ENCODE data around the gene RASL10A. TPM values are rescaled to one million over a fixed set of nuclear protein-coding genes. Genes with fewer than 3 reads are reported as not detected.

Gene RASL10A
- total RNA-seq, 1 donor from 2014 or later = not detected

GRCh38 chr22:29308148-29308790 lies 7.2 kb downstream of the RASL10A start:
- no peaks in the 10 kb centered on the region for H3K36me3 Mint-ChIP-seq (ENCODE audit: unreplicated experiment)
- DNase-seq (ENCODE audit: extremely low spot score, unreplicated experiment) = no peak

GRCh38 chr22:29307596-29308147 lies 7.8 kb downstream of the RASL10A start:
- Mint-ChIP-seq H3K27ac (ENCODE audit: unreplicated experiment) (peak overlapping the region; percentile 85), H3K4me1 (ENCODE audit: unreplicated experiment) (peaks cover 51% of the 10 kb centered on the region), H3K9me3 (ENCODE audit: unreplicated experiment) (no peaks in the 10 kb centered on the region), H3K27me3 (ENCODE audit: unreplicated experiment) (no peaks in the 10 kb centered on the region), H3K4me3 (ENCODE audit: unreplicated experiment) (peak overlapping the region; percentile 84), H3K36me3 (ENCODE audit: unreplicated experiment) (no peaks in the 10 kb centered on the region)
- no peak for TF ChIP-seq CTCF (IDR thresholded peaks at IDR 0.05)
- DNase-seq (ENCODE audit: extremely low spot score, unreplicated experiment) = no peak

More at GRCh38 chr22:29308148-29308790, 7.2 kb downstream of the RASL10A start:
- Mint-ChIP-seq H3K27ac (ENCODE audit: unreplicated experiment) (peak overlapping the region; percentile 85), H3K4me1 (ENCODE audit: unreplicated experiment) (peaks cover 46% of the 10 kb centered on the region), H3K27me3 (ENCODE audit: unreplicated experiment) (no peaks in the 10 kb centered on the region), H3K9me3 (ENCODE audit: unreplicated experiment) (no peaks in the 10 kb centered on the region), H3K4me3 (ENCODE audit: unreplicated experiment) (peak overlapping the region; percentile 26)
- no peak for TF ChIP-seq CTCF (IDR thresholded peaks at IDR 0.05)

- Mint-ChIP-seq H3K27me3 (ENCODE audit: unreplicated experiment) (no peaks in the 10 kb centered on the region), H3K4me1 (ENCODE audit: unreplicated experiment) (peaks cover 56% of the 10 kb centered on the region), H3K9me3 (ENCODE audit: unreplicated experiment) (no peaks in the 10 kb centered on the region), H3K4me3 (ENCODE audit: unreplicated experiment) (peak overlapping the region; percentile 84), H3K27ac (ENCODE audit: unreplicated experiment) (peak overlapping the region; percentile 85), H3K36me3 (ENCODE audit: unreplicated experiment) (no peaks in the 10 kb centered on the region)
- peak; percentile 94 for DNase-seq (ENCODE audit: extremely low spot score, unreplicated experiment)
- TF ChIP-seq CTCF (IDR thresholded peaks at IDR 0.05) = peak; percentile 5
Measured at GRCh38 chr22:29306835-29307595, 8.5 kb downstream of the RASL10A start.

- H3K4me1 Mint-ChIP-seq (ENCODE audit: unreplicated experiment) = peaks cover 57% of the 10 kb centered on the region
- DNase-seq (ENCODE audit: extremely low spot score, unreplicated experiment) = peak; percentile 95
- no peaks in the 10 kb centered on the region for H3K9me3 Mint-ChIP-seq (ENCODE audit: unreplicated experiment)
- H3K27me3 Mint-ChIP-seq (ENCODE audit: unreplicated experiment) = no peaks in the 10 kb centered on the region
- peak; percentile 65 for TF ChIP-seq CTCF (IDR thresholded peaks at IDR 0.05)
- peak within 1 kb of the TSS; percentile 85 for H3K27ac Mint-ChIP-seq (ENCODE audit: unreplicated experiment)
- peak within 1 kb of the TSS; percentile 84 for H3K4me3 Mint-ChIP-seq (ENCODE audit: unreplicated experiment)
- H3K36me3 Mint-ChIP-seq (ENCODE audit: unreplicated experiment) = peaks cover 2% of the 10 kb centered on the region
Measured at GRCh38 chr22:29306175-29306834, 9.2 kb downstream of the RASL10A start, which contains the start of gene GAS2L1. Gene GAS2L1 (plus strand): TSS chr22:29306650. CDS start chr22:29308106, 1,456 bp downstream.

Data from osteocyte (in vitro differentiated cells).